HG02885 (cell line): ENCODE data around the gene AP2A2.

Experiments
- ATAC-seq: cut with Tn5 transposase; IDR thresholded peaks from one replicate; pipeline ENCODE4 v1.9.1; 2021; ENCODE audit warnings: mild to moderate bottlenecking; ENCODE audit not compliant: unreplicated experiment, poor library complexity

Gene AP2A2

GRCh38 chr11:1037506-1038055 lies 111.9 kb downstream of the AP2A2 start:
- no peak for ATAC-seq

GRCh38 chr11:1038361-1038760 lies 112.7 kb downstream of the AP2A2 start:
- ATAC-seq: no peak

- ATAC-seq: no peak
Measured at GRCh38 chr11:1038921-1039320, 113.3 kb downstream of the AP2A2 start.

GRCh38 chr11:1039481-1040427 lies 114.1 kb downstream of the AP2A2 start:
- no peak for ATAC-seq

GRCh38 chr11:1040428-1041148 lies 114.9 kb downstream of the AP2A2 start:
- no peak for ATAC-seq

- no peak for ATAC-seq
Measured at GRCh38 chr11:1041149-1041467, 115.4 kb downstream of the AP2A2 start.

GRCh38 chr11:1041471-1041870 lies 115.8 kb downstream of the AP2A2 start:
- ATAC-seq: no peak

- ATAC-seq: no peak
Measured at GRCh38 chr11:1041936-1042608, 116.4 kb downstream of the AP2A2 start.

GRCh38 chr11:1042626-1043562 lies 117.2 kb downstream of the AP2A2 start:
- ATAC-seq: no peak

- ATAC-seq: no peak
Measured at GRCh38 chr11:1043563-1044096, 118.0 kb downstream of the AP2A2 start.

GRCh38 chr11:1044160-1044559 lies 118.5 kb downstream of the AP2A2 start:
- ATAC-seq: no peak

- ATAC-seq: no peak
Measured at GRCh38 chr11:1047595-1048156, 122.0 kb downstream of the AP2A2 start.

GRCh38 chr11:1048375-1049070 lies 122.9 kb downstream of the AP2A2 start:
- ATAC-seq: no peak

- ATAC-seq: no peak
Measured at GRCh38 chr11:1049071-1049405, 123.4 kb downstream of the AP2A2 start.

GRCh38 chr11:1049431-1049891 lies 123.8 kb downstream of the AP2A2 start:
- no peak for ATAC-seq

- no peak for ATAC-seq
Measured at GRCh38 chr11:1049911-1050580, 124.4 kb downstream of the AP2A2 start.

GRCh38 chr11:1050581-1051355 lies 125.1 kb downstream of the AP2A2 start:
- peak; percentile 71 for ATAC-seq
